Activated B cell treated with CpG ODN at 0.5 μM for 24 hours (primary cell): ENCODE data around the gene MYCBPAP. TPM values are rescaled to one million over a fixed set of nuclear protein-coding genes. Genes with fewer than 3 reads are reported as not detected.

Experiments
- ATAC-seq: fragments of 200-7000 bp; cut with Tn5 transposase; one replicate; pipeline ENCODE4 v1.10.0; 2021; ENCODE audit warnings: low read depth, mild to moderate bottlenecking, moderate library complexity
- CTCF ChIA-PET: fragments of 350-600 bp; sonication (Branson Sonifier 250); formaldehyde crosslinking; loops from one replicate; lab custom pipeline; 2021; ENCODE audit warnings: antibody characterized with exemption; lab: Charles Lee
- POLR2A ChIA-PET: fragments of 350-600 bp; sonication (Branson Sonifier 250); formaldehyde crosslinking; loops from one replicate; lab custom pipeline; 2021; ENCODE audit warnings: antibody characterized with exemption; lab: Charles Lee
- DNase-seq: peaks from one replicate; pipeline ENCODE4 v3.0.0; 2022
- H3K27ac Mint-ChIP-seq: one replicate; pipeline ENCODE4 v1.8.0; 2020; ENCODE audit warnings: mixed read lengths
- H3K27me3 Mint-ChIP-seq: one replicate; pipeline ENCODE4 v1.8.0; 2021; ENCODE audit warnings: mixed read lengths
- H3K36me3 Mint-ChIP-seq: one replicate; pipeline ENCODE4 v1.8.0; 2021; ENCODE audit warnings: low read depth, mixed read lengths
- H3K4me1 Mint-ChIP-seq: one replicate; pipeline ENCODE4 v1.8.0; 2021; ENCODE audit warnings: mixed read lengths
- H3K4me3 Mint-ChIP-seq: one replicate; pipeline ENCODE4 v1.8.0; 2020; ENCODE audit warnings: mild to moderate bottlenecking, mixed read lengths
- H3K9me3 Mint-ChIP-seq: one replicate; pipeline ENCODE4 v1.8.0; 2020; ENCODE audit warnings: mixed read lengths
- intact Hi-C: fragments of 100-400 bp; cut with micrococcal nuclease; formaldehyde crosslinking; loops from one replicate; pipeline ENCODE4 v1.15.1; 2024
- total RNA-seq: library from RNA; stranded (reverse); gene quantifications from 2 replicates; pipeline ENCODE4 v1.2.3, GENCODE V29; 2022
- TF ChIP-seq, protein P1 (sequence below): fragments of 200-600 bp; IDR thresholded peaks from one replicate; pipeline ENCODE4 v1.8.0; 2022; ENCODE audit warnings: antibody characterized with exemption, mild to moderate bottlenecking

The MYCBPAP gene, protein sequence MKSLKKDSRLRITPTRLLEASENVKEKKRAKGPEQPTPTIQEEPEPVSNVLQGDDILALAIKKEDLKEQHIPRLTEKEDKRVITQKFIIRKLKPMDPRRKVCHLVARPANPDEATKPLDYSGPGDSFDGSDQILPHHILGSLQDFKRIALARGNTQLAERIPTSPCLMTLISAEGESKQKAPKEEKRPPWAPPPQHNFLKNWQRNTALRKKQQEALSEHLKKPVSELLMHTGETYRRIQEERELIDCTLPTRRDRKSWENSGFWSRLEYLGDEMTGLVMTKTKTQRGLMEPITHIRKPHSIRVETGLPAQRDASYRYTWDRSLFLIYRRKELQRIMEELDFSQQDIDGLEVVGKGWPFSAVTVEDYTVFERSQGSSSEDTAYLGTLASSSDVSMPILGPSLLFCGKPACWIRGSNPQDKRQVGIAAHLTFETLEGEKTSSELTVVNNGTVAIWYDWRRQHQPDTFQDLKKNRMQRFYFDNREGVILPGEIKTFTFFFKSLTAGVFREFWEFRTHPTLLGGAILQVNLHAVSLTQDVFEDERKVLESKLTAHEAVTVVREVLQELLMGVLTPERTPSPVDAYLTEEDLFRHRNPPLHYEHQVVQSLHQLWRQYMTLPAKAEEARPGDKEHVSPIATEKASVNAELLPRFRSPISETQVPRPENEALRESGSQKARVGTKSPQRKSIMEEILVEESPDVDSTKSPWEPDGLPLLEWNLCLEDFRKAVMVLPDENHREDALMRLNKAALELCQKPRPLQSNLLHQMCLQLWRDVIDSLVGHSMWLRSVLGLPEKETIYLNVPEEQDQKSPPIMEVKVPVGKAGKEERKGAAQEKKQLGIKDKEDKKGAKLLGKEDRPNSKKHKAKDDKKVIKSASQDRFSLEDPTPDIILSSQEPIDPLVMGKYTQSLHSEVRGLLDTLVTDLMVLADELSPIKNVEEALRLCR
- 2.1 and 2.3 TPM in 2 replicates for total RNA-seq

DNA sequence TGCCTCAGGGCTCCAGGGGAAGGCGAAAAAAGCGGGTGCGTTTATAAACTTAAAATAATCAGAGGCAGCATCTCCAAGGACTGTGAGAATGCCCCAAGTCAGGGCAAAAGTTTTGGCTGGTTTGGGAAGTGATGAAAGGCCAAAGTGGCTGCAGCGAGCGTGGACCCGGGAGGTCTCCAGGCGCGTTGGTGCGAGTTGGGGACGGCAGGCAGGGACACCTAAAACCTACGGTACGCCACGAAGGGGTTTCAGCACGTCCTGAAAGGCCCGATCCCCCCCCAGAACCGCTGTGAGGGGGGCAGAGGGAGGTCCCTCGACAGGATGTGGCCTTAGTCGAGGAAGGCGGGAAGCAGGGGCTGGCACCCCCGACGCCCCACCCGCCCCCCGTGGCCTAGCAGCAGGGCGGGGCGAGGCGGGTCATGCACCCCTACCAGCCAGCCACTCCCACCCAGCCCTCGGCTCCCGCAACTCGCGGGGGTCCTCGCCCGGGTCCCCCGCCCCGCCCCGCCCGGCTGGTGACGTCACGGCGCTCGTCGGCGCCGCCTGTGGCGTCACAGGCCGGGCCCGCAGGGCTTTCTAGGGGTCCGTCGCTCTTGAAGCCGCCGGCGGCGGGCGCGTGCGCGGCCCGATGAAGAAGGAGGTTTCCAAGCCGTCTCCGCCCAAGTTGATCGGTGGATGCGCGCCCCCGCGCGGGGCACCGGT is at the start of gene MYCBPAP:
MYCBPAP (plus strand) TSS at position 569 of the 702 bp plus-strand sequence. CDS start 236 bp downstream, outside the sequence.
- no peaks in the 10 kb centered on the region for H3K36me3 Mint-ChIP-seq
- intact Hi-C loops, result loop anchor here (1.0 kb wide), 4 partner anchors 30 to 199 kb away; partner anchors contain the start of genes ANKRD40, RSAD1 and XYLT2
- peak within 1 kb of the TSS; percentile 86 for H3K27ac Mint-ChIP-seq
- ATAC-seq, result peak; percentile 82
- H3K4me1 Mint-ChIP-seq, result peaks cover 31% of the 10 kb centered on the region
- H3K9me3 Mint-ChIP-seq, result no peaks in the 10 kb centered on the region
- peak within 1 kb of the TSS; percentile 89 for H3K4me3 Mint-ChIP-seq
- ChIA-PET CTCF (no interaction called here), POLR2A (interaction anchor here (1.2 kb wide), 1 partner anchor 211 kb away, joined by 4 read pairs; the partner anchor contains the start of gene LUC7L3)
- DNase-seq, result peak; percentile 77
- H3K27me3 Mint-ChIP-seq, result no peaks in the 10 kb centered on the region
- TF ChIP-seq, protein P1, sequence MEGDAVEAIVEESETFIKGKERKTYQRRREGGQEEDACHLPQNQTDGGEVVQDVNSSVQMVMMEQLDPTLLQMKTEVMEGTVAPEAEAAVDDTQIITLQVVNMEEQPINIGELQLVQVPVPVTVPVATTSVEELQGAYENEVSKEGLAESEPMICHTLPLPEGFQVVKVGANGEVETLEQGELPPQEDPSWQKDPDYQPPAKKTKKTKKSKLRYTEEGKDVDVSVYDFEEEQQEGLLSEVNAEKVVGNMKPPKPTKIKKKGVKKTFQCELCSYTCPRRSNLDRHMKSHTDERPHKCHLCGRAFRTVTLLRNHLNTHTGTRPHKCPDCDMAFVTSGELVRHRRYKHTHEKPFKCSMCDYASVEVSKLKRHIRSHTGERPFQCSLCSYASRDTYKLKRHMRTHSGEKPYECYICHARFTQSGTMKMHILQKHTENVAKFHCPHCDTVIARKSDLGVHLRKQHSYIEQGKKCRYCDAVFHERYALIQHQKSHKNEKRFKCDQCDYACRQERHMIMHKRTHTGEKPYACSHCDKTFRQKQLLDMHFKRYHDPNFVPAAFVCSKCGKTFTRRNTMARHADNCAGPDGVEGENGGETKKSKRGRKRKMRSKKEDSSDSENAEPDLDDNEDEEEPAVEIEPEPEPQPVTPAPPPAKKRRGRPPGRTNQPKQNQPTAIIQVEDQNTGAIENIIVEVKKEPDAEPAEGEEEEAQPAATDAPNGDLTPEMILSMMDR, result no peak

- intact Hi-C loops, result no loop called here
- H3K36me3 Mint-ChIP-seq, result peaks cover 17% of the 10 kb centered on the region
- no peaks in the 10 kb centered on the region for H3K9me3 Mint-ChIP-seq
- ATAC-seq (no peak), DNase-seq (no peak)
- TF ChIP-seq, protein P1, result no peak
- peaks cover 9% of the 10 kb centered on the region for H3K4me1 Mint-ChIP-seq
- no peaks in the 10 kb centered on the region for H3K27me3 Mint-ChIP-seq
- ChIA-PET POLR2A (no interaction called here), CTCF (no interaction called here)
- H3K27ac Mint-ChIP-seq, result no peak overlapping the region
- no peak overlapping the region for H3K4me3 Mint-ChIP-seq
These were observed 49.2 kb upstream of the MYCBPAP start for GRCh38 chr17:50458701-50459676.

- Mint-ChIP-seq H3K4me1 (peaks cover 5% of the 10 kb centered on the region), H3K4me3 (no peak overlapping the region), H3K27me3 (no peaks in the 10 kb centered on the region), H3K9me3 (no peaks in the 10 kb centered on the region), H3K27ac (no peak overlapping the region), H3K36me3 (peaks cover 17% of the 10 kb centered on the region)
- intact Hi-C loops, result no loop called here
- TF ChIP-seq, protein P1, result no peak
- no peak for ATAC-seq
- DNase-seq, result no peak
- ChIA-PET CTCF (no interaction called here), POLR2A (no interaction called here)
These were observed 48.5 kb upstream of the MYCBPAP start for GRCh38 chr17:50459756-50460155.

DNA sequence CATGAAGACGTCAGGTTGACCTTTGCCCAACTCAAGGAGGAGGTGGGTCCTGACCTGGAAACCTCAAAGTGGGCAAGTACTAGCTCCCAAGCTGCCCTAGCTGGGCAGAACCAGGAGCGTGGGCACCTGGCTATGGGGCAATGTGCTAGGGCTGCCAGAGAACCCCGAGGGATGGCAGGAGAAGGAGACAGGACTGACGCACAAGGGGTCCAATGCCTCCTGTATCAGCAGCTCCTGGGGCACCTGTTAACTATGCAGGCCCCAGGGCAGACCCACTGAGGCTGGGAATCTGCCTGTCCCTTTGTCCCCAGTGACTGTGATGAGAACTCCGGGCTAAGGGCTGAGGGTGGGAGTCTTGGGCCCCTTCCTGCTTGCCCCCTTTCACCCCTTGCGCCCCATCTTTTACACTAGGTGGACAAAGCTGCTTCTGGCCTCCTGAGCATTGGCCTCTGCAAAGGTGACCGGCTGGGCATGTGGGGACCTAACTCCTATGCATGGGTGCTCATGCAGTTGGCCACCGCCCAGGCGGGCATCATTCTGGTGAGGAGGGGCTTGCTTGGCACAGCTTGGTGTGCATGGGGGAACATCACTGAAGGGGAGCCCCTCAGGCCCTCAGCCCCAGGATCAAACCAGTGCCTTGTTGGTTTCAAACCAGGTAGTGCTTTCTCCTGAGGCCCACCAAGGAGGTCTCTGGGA is 47.3 kb upstream of the MYCBPAP start:
- ATAC-seq, result no peak
- H3K27me3 Mint-ChIP-seq, result no peaks in the 10 kb centered on the region
- peaks cover 11% of the 10 kb centered on the region for H3K4me1 Mint-ChIP-seq
- H3K36me3 Mint-ChIP-seq, result peaks cover 16% of the 10 kb centered on the region
- no peaks in the 10 kb centered on the region for H3K9me3 Mint-ChIP-seq
- H3K4me3 Mint-ChIP-seq, result no peak overlapping the region
- ChIA-PET CTCF (no interaction called here), POLR2A (no interaction called here)
- TF ChIP-seq, protein P1, result no peak
- intact Hi-C loops, result no loop called here
- no peak overlapping the region for H3K27ac Mint-ChIP-seq
- DNase-seq, result no peak
